Prostate gland (tissue), 2 donors: ENCODE data around the gene SLIT3.

Source experiments
- POLR2A ChIP-seq: fragments of 450-650 bp; IDR thresholded peaks from one replicate; pipeline ENCODE4 v1.6.1; 2016; ENCODE audit warnings: antibody characterized with exemption, mild to moderate bottlenecking
- POLR2AphosphoS5 ChIP-seq: sonication (generic); formaldehyde crosslinking; IDR thresholded peaks from one replicate; pipeline ENCODE4 v1.6.1; 2017; ENCODE audit warnings: antibody characterized with exemption
- TF ChIP-seq, protein P1 (sequence below), 4 experiments: fragments of 200-600 bp in 2 of 4; fragments of 450-650 bp in 2 of 4; sonication (generic) in 2 of 4; IDR thresholded peaks; 1 replicate in 3 of 4; 2 replicates in 1 of 4; pipeline ENCODE4 v1.5.1; 2016 to 2019; ENCODE audit warnings: antibody characterized with exemption in 4 of 4, mild to moderate bottlenecking in 2 of 4, moderate library complexity in 2 of 4

DNA sequence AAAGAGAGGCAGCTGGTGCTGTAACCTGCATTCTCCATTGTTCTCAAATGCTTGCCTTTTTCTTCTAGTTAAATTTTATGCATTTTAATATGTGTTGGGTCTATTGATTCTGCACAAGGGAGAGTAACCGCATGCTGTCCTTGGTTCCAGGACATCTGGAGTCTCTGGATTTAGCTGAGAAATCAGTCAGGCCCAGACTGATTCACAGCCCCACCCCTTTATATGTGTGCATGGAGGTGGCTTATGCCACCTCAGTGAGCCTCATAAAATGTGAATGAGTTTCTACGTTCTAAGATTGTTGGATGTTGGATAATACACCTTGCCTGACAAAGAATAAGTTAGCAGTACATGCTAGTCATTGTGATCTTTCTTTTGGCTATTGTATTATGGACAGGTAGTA is 611.7 kb downstream of the SLIT3 start:
- TF ChIP-seq POLR2AphosphoS5 (no peak), POLR2A (no peak)
- TF ChIP-seq, protein P1, sequence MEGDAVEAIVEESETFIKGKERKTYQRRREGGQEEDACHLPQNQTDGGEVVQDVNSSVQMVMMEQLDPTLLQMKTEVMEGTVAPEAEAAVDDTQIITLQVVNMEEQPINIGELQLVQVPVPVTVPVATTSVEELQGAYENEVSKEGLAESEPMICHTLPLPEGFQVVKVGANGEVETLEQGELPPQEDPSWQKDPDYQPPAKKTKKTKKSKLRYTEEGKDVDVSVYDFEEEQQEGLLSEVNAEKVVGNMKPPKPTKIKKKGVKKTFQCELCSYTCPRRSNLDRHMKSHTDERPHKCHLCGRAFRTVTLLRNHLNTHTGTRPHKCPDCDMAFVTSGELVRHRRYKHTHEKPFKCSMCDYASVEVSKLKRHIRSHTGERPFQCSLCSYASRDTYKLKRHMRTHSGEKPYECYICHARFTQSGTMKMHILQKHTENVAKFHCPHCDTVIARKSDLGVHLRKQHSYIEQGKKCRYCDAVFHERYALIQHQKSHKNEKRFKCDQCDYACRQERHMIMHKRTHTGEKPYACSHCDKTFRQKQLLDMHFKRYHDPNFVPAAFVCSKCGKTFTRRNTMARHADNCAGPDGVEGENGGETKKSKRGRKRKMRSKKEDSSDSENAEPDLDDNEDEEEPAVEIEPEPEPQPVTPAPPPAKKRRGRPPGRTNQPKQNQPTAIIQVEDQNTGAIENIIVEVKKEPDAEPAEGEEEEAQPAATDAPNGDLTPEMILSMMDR (IDR thresholded peaks at IDR 0.05) = no peak
